Thymus (tissue), 11 donors: Measurements from ENCODE around the gene MARCHF9. TPM values are rescaled to one million over a fixed set of nuclear protein-coding genes. Genes with fewer than 3 reads are reported as not detected.

Experiments used
- DNase-seq, 9 donors: peaks; one replicate each; pipeline ENCODE4 v3.0.0-alpha.2; 2013; ENCODE audit warnings: low spot score in 9 of 9, low read depth in 6 of 9, missing footprints in 1 of 9
- H3K27ac ChIP-seq, 2 donors: one replicate each; pipeline ENCODE4 v1.5.1; 2013; ENCODE audit warnings: control low read depth in 1 of 2, low read depth in 1 of 2, low read length in 1 of 2, mild to moderate bottlenecking in 1 of 2, moderate library complexity in 1 of 2
- H3K27me3 ChIP-seq, 2 donors: one replicate each; pipeline ENCODE4 v1.5.1; 2013; ENCODE audit warnings: low read length in 1 of 2; ENCODE audit not compliant: control insufficient read depth in 2 of 2, insufficient read depth in 1 of 2
- H3K36me3 ChIP-seq, 2 donors: one replicate each; pipeline ENCODE4 v1.5.1; 2013; ENCODE audit warnings: low read length in 1 of 2, mild to moderate bottlenecking in 1 of 2, moderate library complexity in 1 of 2; ENCODE audit not compliant: control insufficient read depth in 2 of 2, insufficient read depth in 2 of 2
- H3K4me1 ChIP-seq, 2 donors: one replicate each; pipeline ENCODE4 v1.5.1; 2013; ENCODE audit warnings: low read length in 2 of 2; ENCODE audit not compliant: control insufficient read depth in 2 of 2, insufficient read depth in 2 of 2
- H3K4me3 ChIP-seq, 2 donors: one replicate each; pipeline ENCODE4 v1.5.1; 2013; ENCODE audit warnings: low read length in 2 of 2, control low read depth in 1 of 2, mild to moderate bottlenecking in 1 of 2
- H3K9me3 ChIP-seq, 2 donors: one replicate each; pipeline ENCODE4 v1.5.1; 2013; ENCODE audit warnings: low read length in 1 of 2, mild to moderate bottlenecking in 1 of 2; ENCODE audit not compliant: control insufficient read depth in 2 of 2, insufficient read depth in 1 of 2
- WGBS: extraction: QIAGEN DNeasy Blood & Tissue Kit; methylation state at CpG from one replicate; pipeline ENCODE4 v1.1.7; 2013; 5-methylcytosine and 5-hydroxymethylcytosine counted together
- polyA plus RNA-seq: library from polyadenylated mRNA; stranded (reverse); fragments of 200-250 nt; gene quantifications from one replicate; pipeline ENCODE4 v1.2.3, GENCODE V29; 2013
- total RNA-seq: library from RNA; stranded (reverse); fragments of 120-200 nt; gene quantifications from one replicate; pipeline ENCODE4 v1.2.4, GENCODE V29; 2013
- donor health status: healthy.

The MARCHF9 gene
- total and polyA plus RNA-seq, 2 donors, result 10.7 to 54.9 TPM

DNA sequence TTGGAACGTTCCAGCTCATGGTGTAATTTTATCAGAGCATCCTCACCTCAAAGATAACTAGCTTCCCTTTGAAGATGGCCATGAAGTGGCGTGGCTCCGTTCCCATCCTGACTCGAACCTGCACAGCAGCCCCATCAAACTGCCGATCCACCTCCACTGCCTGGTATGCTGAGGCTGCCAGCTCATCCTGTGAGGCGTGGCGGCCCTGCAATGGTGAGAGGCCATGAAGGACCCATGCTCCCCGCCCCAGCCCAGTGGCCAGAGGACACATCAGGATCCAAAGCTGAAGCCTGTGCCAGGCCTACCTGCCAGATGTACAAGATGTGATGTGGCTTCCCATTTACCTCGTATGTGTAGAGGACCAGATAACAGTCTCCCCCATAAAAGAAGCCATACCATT is 52.4 kb downstream of the MARCHF9 start:
- Histone ChIP-seq H3K4me3 (no peak overlapping the region), H3K27me3 (no peaks in the 10 kb centered on the region), H3K27ac (no peak overlapping the region), H3K36me3 (peaks cover 14 to 39% of the 10 kb centered on the region in 2 donors), H3K9me3 (no peaks in the 10 kb centered on the region), H3K4me1 (no peaks in the 10 kb centered on the region)
- 96% methylated on average over 9 of the region's 9 CpGs for WGBS
- no peak for DNase-seq

DNA sequence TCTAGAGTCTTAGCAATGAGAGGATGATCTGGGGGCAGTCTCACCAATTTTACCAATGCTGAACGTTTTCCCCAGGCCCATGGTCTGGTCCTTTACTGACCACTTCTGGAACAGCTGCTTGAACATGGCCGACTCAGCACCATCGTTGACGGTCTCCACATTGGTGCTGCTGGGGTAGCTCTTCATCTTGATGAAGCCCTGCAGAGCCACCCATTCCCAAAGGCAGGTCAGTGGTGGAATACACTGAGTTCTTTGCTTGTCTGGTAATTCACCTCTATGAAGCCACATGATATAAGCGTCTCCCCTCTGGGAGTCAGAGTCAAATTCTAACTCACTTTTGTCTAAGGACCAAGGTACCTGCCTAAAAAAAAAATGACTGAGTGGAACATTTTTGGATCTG is 53.4 kb downstream of the MARCHF9 start:
- DNase-seq, result no peak
- WGBS, result 97% methylated on average over 5 of the region's 5 CpGs
- Histone ChIP-seq H3K27ac (no peak overlapping the region), H3K9me3 (no peaks in the 10 kb centered on the region), H3K27me3 (no peaks in the 10 kb centered on the region), H3K36me3 (peaks cover 10 to 28% of the 10 kb centered on the region in 2 donors), H3K4me1 (no peaks in the 10 kb centered on the region), H3K4me3 (no peak overlapping the region)

DNA sequence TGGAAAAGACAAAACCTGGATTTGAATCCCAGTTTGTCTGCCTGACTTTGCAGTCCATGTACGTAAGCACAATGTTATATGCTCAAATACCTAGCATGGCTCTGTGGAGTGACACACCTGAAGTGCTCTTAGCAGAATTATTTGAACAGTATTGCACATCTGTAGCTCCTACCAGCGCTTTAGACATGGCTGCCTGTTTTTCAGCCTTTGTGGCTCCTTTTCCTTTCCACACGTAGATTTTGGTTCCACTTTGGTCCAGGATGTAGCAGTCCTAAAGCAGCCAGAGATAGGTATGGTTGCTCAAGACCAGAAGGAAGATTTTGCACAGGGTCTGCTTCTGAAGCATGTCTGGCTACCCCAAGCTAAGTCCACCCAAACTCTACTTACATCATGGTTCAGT is 54.5 kb downstream of the MARCHF9 start:
- no peaks in the 10 kb centered on the region for H3K4me1 ChIP-seq
- no peaks in the 10 kb centered on the region for H3K27me3 ChIP-seq
- no peak overlapping the region for H3K4me3 ChIP-seq
- no peak overlapping the region for H3K27ac ChIP-seq
- 98% methylated on average over 3 of the region's 3 CpGs for WGBS
- no peaks in the 10 kb centered on the region for H3K9me3 ChIP-seq
- no peak for DNase-seq
- peaks cover 10 to 25% of the 10 kb centered on the region in 2 donors for H3K36me3 ChIP-seq

Other genes starting within 250 kb of the MARCHF9 start
- 25.0 TPM for gene DDIT3, start 234.6 kb upstream of the MARCHF9 start, total RNA-seq
- 43.4 TPM for gene DDIT3, start 234.6 kb upstream of the MARCHF9 start, polyA plus RNA-seq
- gene MBD6, start 232.3 kb upstream of the MARCHF9 start, total RNA-seq, result 5.6 TPM
- gene MBD6, start 232.3 kb upstream of the MARCHF9 start, polyA plus RNA-seq, result 60.5 TPM
- gene DCTN2, start 207.9 kb upstream of the MARCHF9 start, total RNA-seq, result 56.4 TPM
- 79.7 TPM for gene DCTN2, start 207.9 kb upstream of the MARCHF9 start, polyA plus RNA-seq
- 0.05 TPM for gene KIF5A, start 205.1 kb upstream of the MARCHF9 start, total RNA-seq
- gene KIF5A, start 205.1 kb upstream of the MARCHF9 start, polyA plus RNA-seq, result 0.27 TPM
- gene PIP4K2C, start 163.9 kb upstream of the MARCHF9 start, total RNA-seq, result 8.5 TPM
- 14.4 TPM for gene PIP4K2C, start 163.9 kb upstream of the MARCHF9 start, polyA plus RNA-seq
- 16.6 TPM for gene DTX3, start 150.3 kb upstream of the MARCHF9 start, total RNA-seq
- 36.8 TPM for gene DTX3, start 150.3 kb upstream of the MARCHF9 start, polyA plus RNA-seq
- 2.0 TPM for gene ARHGEF25, start 143.7 kb upstream of the MARCHF9 start, total RNA-seq
- gene ARHGEF25, start 143.7 kb upstream of the MARCHF9 start, polyA plus RNA-seq, result 8.5 TPM
- 0.57 TPM for gene B4GALNT1, start 121.9 kb upstream of the MARCHF9 start, total RNA-seq
- 1.3 TPM for gene B4GALNT1, start 121.9 kb upstream of the MARCHF9 start, polyA plus RNA-seq
- gene OS9, start 61.0 kb upstream of the MARCHF9 start, total RNA-seq, result 111 TPM
- gene OS9, start 61.0 kb upstream of the MARCHF9 start, polyA plus RNA-seq, result 166 TPM
- 14.4 TPM for gene AGAP2, start 16.4 kb upstream of the MARCHF9 start, total RNA-seq
- 15.5 TPM for gene AGAP2, start 16.4 kb upstream of the MARCHF9 start, polyA plus RNA-seq
- 25.3 TPM for gene TSPAN31, start 10.1 kb upstream of the MARCHF9 start, total RNA-seq
- 31.4 TPM for gene TSPAN31, start 10.1 kb upstream of the MARCHF9 start, polyA plus RNA-seq
- gene CDK4, start 2.8 kb upstream of the MARCHF9 start, total RNA-seq, result 96.8 TPM
- gene CDK4, start 2.8 kb upstream of the MARCHF9 start, polyA plus RNA-seq, result 38.5 TPM
- gene CYP27B1, start 12.0 kb downstream of the MARCHF9 start, total RNA-seq, result 0.42 TPM
- gene CYP27B1, start 12.0 kb downstream of the MARCHF9 start, polyA plus RNA-seq, result 0.82 TPM
- 10.6 TPM for gene METTL1, start 17.0 kb downstream of the MARCHF9 start, total RNA-seq
- gene METTL1, start 17.0 kb downstream of the MARCHF9 start, polyA plus RNA-seq, result 12.9 TPM
- 1.3 TPM for gene EEF1AKMT3, start 17.5 kb downstream of the MARCHF9 start, total RNA-seq
- gene EEF1AKMT3, start 17.5 kb downstream of the MARCHF9 start, polyA plus RNA-seq, result 2.4 TPM
- gene TSFM, start 27.7 kb downstream of the MARCHF9 start, total RNA-seq, result 29.2 TPM
- gene TSFM, start 27.7 kb downstream of the MARCHF9 start, polyA plus RNA-seq, result 28.6 TPM
- gene AVIL, start 63.6 kb downstream of the MARCHF9 start, total RNA-seq, result 2.4 TPM
- gene AVIL, start 63.6 kb downstream of the MARCHF9 start, polyA plus RNA-seq, result 17.0 TPM
- 68.6 TPM for gene CTDSP2, start 91.6 kb downstream of the MARCHF9 start, total RNA-seq
- 50.4 TPM for gene CTDSP2, start 91.6 kb downstream of the MARCHF9 start, polyA plus RNA-seq
- 36.0 TPM for gene ATP23, start 186.5 kb downstream of the MARCHF9 start, total RNA-seq
- gene ATP23, start 186.5 kb downstream of the MARCHF9 start, polyA plus RNA-seq, result 15.6 TPM